ENCODE measurements around the gene ETV7.
"Not testable (repeated sequence)": the region's sequence is repeated elsewhere in the genome, so short reads cannot be mapped to it uniquely, and the experiment has no call there.

The ETV7 gene

GRCh38 chr6:36413489-36414480, 26.3 kb upstream of the ETV7 start:
- DNase-seq (ENCODE audit: extremely low spot score) = no peak
- ChIA-PET POLR2A (no interaction called here), CTCF (interaction anchor here (1.0 kb wide), 1 partner anchor 9 kb away, joined by 3 read pairs; no protein-coding TSS in a partner anchor)
- TF ChIP-seq NFRKB (IDR thresholded peaks at IDR 0.05) (no peak), ELF4 (IDR thresholded peaks at IDR 0.05) (no peak), FOXK2 (IDR thresholded peaks at IDR 0.05) (no peak), ARNT (IDR thresholded peaks at IDR 0.05) (no peak)

DNA sequence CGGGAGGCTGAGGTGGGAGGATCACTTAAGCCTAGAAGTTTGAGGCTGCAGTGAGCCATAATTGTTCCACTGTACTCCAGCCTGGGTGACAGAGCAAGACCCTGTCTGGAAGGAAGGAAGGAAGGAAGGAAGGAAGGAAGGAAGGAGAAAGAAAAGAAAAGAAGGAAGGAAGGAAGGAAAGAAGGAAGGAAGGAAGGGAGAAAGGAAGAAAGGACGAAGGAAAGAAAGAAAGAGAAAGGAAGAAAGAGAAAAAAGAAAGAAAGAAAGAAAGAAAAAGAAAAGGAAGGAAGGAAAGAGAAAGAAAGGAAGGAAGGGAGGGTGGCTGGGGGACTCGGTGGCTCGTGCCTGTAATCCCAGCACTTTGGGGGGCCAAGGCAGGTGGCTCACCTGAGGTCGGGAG, 22.2 kb upstream of the ETV7 start:
- CTCF ChIA-PET; POLR2A ChIA-PET; DNase-seq (ENCODE audit: extremely low spot score): not testable (repeated sequence)

DNA sequence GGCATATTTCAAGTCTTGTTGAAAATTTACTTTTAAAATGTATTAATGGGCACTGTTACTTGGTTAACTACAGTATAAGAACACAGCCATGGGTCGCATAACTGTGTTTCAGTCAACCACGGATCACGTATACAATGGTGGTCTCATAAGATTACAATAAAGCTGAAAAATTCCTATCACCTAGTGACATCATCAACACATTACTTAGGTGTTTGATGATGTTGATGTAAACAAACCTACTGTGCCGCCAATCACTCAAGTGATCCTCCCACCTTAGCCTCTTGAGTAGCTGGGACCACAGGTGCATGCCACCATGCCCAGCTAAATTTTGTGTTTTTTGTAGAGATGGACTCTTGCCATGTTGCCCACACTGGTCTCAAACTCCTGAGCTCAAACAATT, 16.7 kb upstream of the ETV7 start:
- ChIA-PET POLR2A (interaction anchor here (2.7 kb wide), 1 partner anchor 19 kb away, joined by 11 read pairs; no protein-coding TSS in a partner anchor), CTCF (no interaction called here)

DNA sequence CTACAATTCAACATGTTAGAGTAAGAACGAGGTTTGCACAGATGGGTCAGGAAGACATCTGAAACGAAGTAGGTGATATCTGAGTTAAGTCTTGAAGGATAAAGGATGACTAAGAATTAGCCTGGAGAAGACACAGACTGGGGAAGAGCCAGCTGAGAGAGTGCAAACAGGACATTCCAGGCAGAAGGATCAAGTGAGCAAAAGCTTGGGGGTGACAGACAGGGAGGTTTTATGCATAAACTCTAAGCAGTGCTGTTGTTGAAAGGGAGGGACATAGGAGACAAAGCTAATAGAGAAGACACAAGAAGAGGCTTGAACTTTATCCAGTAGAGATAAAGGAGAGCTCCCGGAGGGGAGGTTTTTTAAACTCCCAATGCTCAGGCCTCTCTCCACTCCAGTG, 15.0 kb upstream of the ETV7 start:
- no peak for DNase-seq (ENCODE audit: extremely low spot score)
- ChIA-PET POLR2A (interaction anchor here (2.7 kb wide), 1 partner anchor 21 kb away, joined by 11 read pairs; no protein-coding TSS in a partner anchor), CTCF (no interaction called here)
- TF ChIP-seq BHLHE40 (IDR thresholded peaks at IDR 0.05; ENCODE audit: borderline replicate concordance) (no peak), HDGF (IDR thresholded peaks at IDR 0.05; ENCODE audit: borderline replicate concordance) (no peak), TARDBP (IDR thresholded peaks at IDR 0.05) (no peak), ZNF384 (IDR thresholded peaks at IDR 0.05) (no peak), L3MBTL2 (conservative IDR thresholded peaks at IDR 0.05) (no peak), SUZ12 (IDR thresholded peaks at IDR 0.05) (no peak), PKNOX1 (IDR thresholded peaks at IDR 0.05) (no peak)

More for the DNA sequence above, 16.7 kb upstream of the ETV7 start:
- TF ChIP-seq LEF1 (IDR thresholded peaks at IDR 0.05; ENCODE audit: borderline replicate concordance) (no peak), HDGF (IDR thresholded peaks at IDR 0.05; ENCODE audit: borderline replicate concordance) (no peak), SUZ12 (IDR thresholded peaks at IDR 0.05) (no peak), CTBP1 (IDR thresholded peaks at IDR 0.05; ENCODE audit: borderline replicate concordance) (no peak), ZNF384 (IDR thresholded peaks at IDR 0.05) (no peak), FOXA1 (IDR thresholded peaks at IDR 0.05) (no peak), TARDBP (IDR thresholded peaks at IDR 0.05) (no peak), SP1 (IDR thresholded peaks at IDR 0.05) (no peak), NFRKB (IDR thresholded peaks at IDR 0.05) (no peak)
- no peak for DNase-seq (ENCODE audit: extremely low spot score)

GRCh38 chr6:36399970-36400369, 12.5 kb upstream of the ETV7 start:
- DNase-seq (ENCODE audit: extremely low spot score) = no peak
- POLR2A ChIA-PET = no interaction called here
- CTCF ChIA-PET = no interaction called here
- no peak for TF ChIP-seq TARDBP (IDR thresholded peaks at IDR 0.05)

GRCh38 chr6:36392621-36393020, 5.2 kb upstream of the ETV7 start:
- POLR2A ChIA-PET = no interaction called here
- DNase-seq (ENCODE audit: extremely low spot score) = no peak
- CTCF ChIA-PET = no interaction called here
- no peak for TF ChIP-seq ARNT (IDR thresholded peaks at IDR 0.05)
- TF ChIP-seq FOXA1 (IDR thresholded peaks at IDR 0.05) = no peak
- no peak for TF ChIP-seq PKNOX1 (IDR thresholded peaks at IDR 0.05)
- no peak for TF ChIP-seq SP1 (IDR thresholded peaks at IDR 0.05)
- no peak for TF ChIP-seq ELF4 (IDR thresholded peaks at IDR 0.05)
- TF ChIP-seq FOXK2 (IDR thresholded peaks at IDR 0.05) = no peak
- no peak for TF ChIP-seq SUZ12 (IDR thresholded peaks at IDR 0.05)
- no peak for TF ChIP-seq L3MBTL2 (conservative IDR thresholded peaks at IDR 0.05)
- TF ChIP-seq FOXM1 (IDR thresholded peaks at IDR 0.05; ENCODE audit: borderline replicate concordance) = no peak
- no peak for TF ChIP-seq NFRKB (IDR thresholded peaks at IDR 0.05)
- TF ChIP-seq TARDBP (IDR thresholded peaks at IDR 0.05) = no peak
- no peak for TF ChIP-seq HDGF (IDR thresholded peaks at IDR 0.05; ENCODE audit: borderline replicate concordance)
- no peak for TF ChIP-seq LEF1 (IDR thresholded peaks at IDR 0.05; ENCODE audit: borderline replicate concordance)
- no peak for TF ChIP-seq ZNF384 (IDR thresholded peaks at IDR 0.05)
- no peak for TF ChIP-seq BHLHE40 (IDR thresholded peaks at IDR 0.05; ENCODE audit: borderline replicate concordance)
- TF ChIP-seq CTBP1 (IDR thresholded peaks at IDR 0.05; ENCODE audit: borderline replicate concordance) = no peak

- POLR2A ChIA-PET = no interaction called here
- CTCF ChIA-PET = no interaction called here
- no peak for DNase-seq (ENCODE audit: extremely low spot score)
- TF ChIP-seq CTBP1 (IDR thresholded peaks at IDR 0.05; ENCODE audit: borderline replicate concordance) (no peak), SUZ12 (IDR thresholded peaks at IDR 0.05) (no peak), HDGF (IDR thresholded peaks at IDR 0.05; ENCODE audit: borderline replicate concordance) (no peak)
Measured at GRCh38 chr6:36389353-36389752, 1.9 kb upstream of the ETV7 start.

Measured in HEK293T (cell line).